ENCODE results near the gene SNX33. TPM values are rescaled to one million over a fixed set of nuclear protein-coding genes. Genes with fewer than 3 reads are reported as not detected.
"Not testable (repeated sequence)": the region's sequence is repeated elsewhere in the genome, so short reads cannot be mapped to it uniquely, and the experiment has no call there.

The SNX33 gene
- total RNA-seq, 3 donors from 2014 or later, result 23.6 to 38.2 (median 28.7) TPM

DNA sequence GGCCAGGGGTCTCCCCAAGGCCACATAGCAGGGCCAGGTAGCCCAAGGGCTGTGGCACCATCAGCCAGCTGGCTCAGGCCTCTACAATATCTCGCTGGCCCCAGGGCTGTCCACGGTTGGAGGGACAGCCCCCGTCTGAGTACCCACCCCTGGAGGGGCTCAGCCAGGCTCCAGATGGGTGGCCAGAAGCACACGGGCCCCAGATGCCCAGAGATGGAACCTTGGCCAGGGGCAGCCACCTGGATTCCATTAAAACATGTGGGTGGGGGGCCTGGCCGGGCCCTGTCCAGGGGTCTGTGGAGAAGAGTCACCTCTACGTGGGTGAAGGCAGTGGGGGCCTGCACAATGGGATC lies 56.5 kb downstream of the SNX33 start:
- Histone ChIP-seq H3K9me3 (no peaks in the 10 kb centered on the region), H3K4me3 (no peak overlapping the region), H3K4me1 (ENCODE audit: low read depth) (no peaks in the 10 kb centered on the region), H3K36me3 (ENCODE audit: low read depth) (no peaks in the 10 kb centered on the region)
- intact Hi-C loops (cut with DNase I, micrococcal nuclease), result no loop called here
- TF ChIP-seq CTCF (IDR thresholded peaks at IDR 0.05), result no peak
- DNase-seq, result no peak
- ATAC-seq, result no peak

DNA sequence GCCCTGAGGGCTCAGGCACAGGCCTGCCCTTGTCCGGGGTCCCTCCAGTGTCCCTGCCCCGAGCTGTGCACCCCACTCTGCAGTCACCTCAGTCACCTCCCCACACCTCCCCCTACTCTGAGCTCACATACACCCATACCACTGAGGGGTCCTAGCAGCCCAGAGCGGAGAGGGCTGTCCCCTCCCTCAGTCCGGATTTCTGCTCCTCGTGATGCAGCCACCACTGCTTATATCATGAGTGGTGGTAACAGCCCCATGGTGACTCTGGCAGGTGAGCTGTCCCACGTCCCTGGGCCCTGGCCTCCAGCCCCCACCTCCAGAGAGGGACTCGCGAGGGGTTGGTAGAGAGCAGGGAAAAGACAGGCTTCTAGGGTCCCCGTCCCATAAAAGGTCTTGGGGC lies 56.9 kb downstream of the SNX33 start:
- ATAC-seq (no peak), DNase-seq (no peak)
- intact Hi-C loops (cut with DNase I, micrococcal nuclease), result no loop called here
- H3K9me3 ChIP-seq, result no peaks in the 10 kb centered on the region
- no peak overlapping the region for H3K4me3 ChIP-seq
- TF ChIP-seq CTCF (IDR thresholded peaks at IDR 0.05), result no peak
- no peaks in the 10 kb centered on the region for H3K4me1 ChIP-seq (ENCODE audit: low read depth)
- no peaks in the 10 kb centered on the region for H3K36me3 ChIP-seq (ENCODE audit: low read depth)

- H3K36me3 ChIP-seq (ENCODE audit: low read depth); ATAC-seq; intact Hi-C loops (cut with DNase I, micrococcal nuclease); H3K4me1 ChIP-seq (ENCODE audit: low read depth); H3K9me3 ChIP-seq; H3K4me3 ChIP-seq; DNase-seq: not testable (repeated sequence)
Measured at GRCh38 chr15:75705375-75705774, 57.7 kb downstream of the SNX33 start.

- no peaks in the 10 kb centered on the region for H3K4me1 ChIP-seq (ENCODE audit: low read depth)
- TF ChIP-seq CTCF (IDR thresholded peaks at IDR 0.05), result no peak
- no peak overlapping the region for H3K4me3 ChIP-seq
- no peaks in the 10 kb centered on the region for H3K9me3 ChIP-seq
- no peak for ATAC-seq
- peak in 1 of 3 donors; percentile 18 for DNase-seq
- intact Hi-C loops (cut with DNase I, micrococcal nuclease), result no loop called here
- no peaks in the 10 kb centered on the region for H3K36me3 ChIP-seq (ENCODE audit: low read depth)
Measured at GRCh38 chr15:75705854-75706681, 58.4 kb downstream of the SNX33 start.

- no peak for ATAC-seq
- intact Hi-C loops (cut with DNase I, micrococcal nuclease), result no loop called here
- no peak overlapping the region for H3K4me3 ChIP-seq
- H3K9me3 ChIP-seq, result no peaks in the 10 kb centered on the region
- TF ChIP-seq CTCF (IDR thresholded peaks at IDR 0.05), result no peak
- H3K4me1 ChIP-seq (ENCODE audit: low read depth), result no peaks in the 10 kb centered on the region
- DNase-seq, result no peak
- H3K36me3 ChIP-seq (ENCODE audit: low read depth), result no peaks in the 10 kb centered on the region
Measured at GRCh38 chr15:75706682-75706954, 58.9 kb downstream of the SNX33 start.

GRCh38 chr15:75709458-75709857 lies 61.7 kb downstream of the SNX33 start:
- H3K4me3 ChIP-seq; intact Hi-C loops (cut with DNase I, micrococcal nuclease); H3K9me3 ChIP-seq; H3K36me3 ChIP-seq (ENCODE audit: low read depth): not testable (repeated sequence)
- ATAC-seq (peak; percentile 11), DNase-seq (peak in 2 of 3 donors; percentile 54 to 60)
- H3K4me1 ChIP-seq (ENCODE audit: low read depth), result peaks cover 11% of the 10 kb centered on the region

- H3K9me3 ChIP-seq; H3K4me3 ChIP-seq; intact Hi-C loops (cut with DNase I, micrococcal nuclease); H3K36me3 ChIP-seq (ENCODE audit: low read depth); ATAC-seq: not testable (repeated sequence)
- H3K4me1 ChIP-seq (ENCODE audit: low read depth), result peaks cover 15% of the 10 kb centered on the region
- DNase-seq, result peak in 1 of 3 donors; percentile 20
Measured at GRCh38 chr15:75710874-75711273, 63.2 kb downstream of the SNX33 start.

GRCh38 chr15:75711495-75711894 lies 63.8 kb downstream of the SNX33 start:
- intact Hi-C loops (cut with DNase I, micrococcal nuclease); H3K36me3 ChIP-seq (ENCODE audit: low read depth); ATAC-seq; H3K9me3 ChIP-seq; H3K4me3 ChIP-seq: not testable (repeated sequence)
- peak in 1 of 3 donors; percentile 18 for DNase-seq
- H3K4me1 ChIP-seq (ENCODE audit: low read depth), result peaks cover 15% of the 10 kb centered on the region
